ENCODE measurements around the gene NDUFAF2. TPM values are rescaled to one million over a fixed set of nuclear protein-coding genes. Genes with fewer than 3 reads are reported as not detected.

Gene NDUFAF2
- polyA plus RNA-seq, 1 experiment = 42.0 TPM

- no peak overlapping the region for H3K27ac ChIP-seq (ENCODE audit: low read depth, low read length)
- TF ChIP-seq, protein P1, sequence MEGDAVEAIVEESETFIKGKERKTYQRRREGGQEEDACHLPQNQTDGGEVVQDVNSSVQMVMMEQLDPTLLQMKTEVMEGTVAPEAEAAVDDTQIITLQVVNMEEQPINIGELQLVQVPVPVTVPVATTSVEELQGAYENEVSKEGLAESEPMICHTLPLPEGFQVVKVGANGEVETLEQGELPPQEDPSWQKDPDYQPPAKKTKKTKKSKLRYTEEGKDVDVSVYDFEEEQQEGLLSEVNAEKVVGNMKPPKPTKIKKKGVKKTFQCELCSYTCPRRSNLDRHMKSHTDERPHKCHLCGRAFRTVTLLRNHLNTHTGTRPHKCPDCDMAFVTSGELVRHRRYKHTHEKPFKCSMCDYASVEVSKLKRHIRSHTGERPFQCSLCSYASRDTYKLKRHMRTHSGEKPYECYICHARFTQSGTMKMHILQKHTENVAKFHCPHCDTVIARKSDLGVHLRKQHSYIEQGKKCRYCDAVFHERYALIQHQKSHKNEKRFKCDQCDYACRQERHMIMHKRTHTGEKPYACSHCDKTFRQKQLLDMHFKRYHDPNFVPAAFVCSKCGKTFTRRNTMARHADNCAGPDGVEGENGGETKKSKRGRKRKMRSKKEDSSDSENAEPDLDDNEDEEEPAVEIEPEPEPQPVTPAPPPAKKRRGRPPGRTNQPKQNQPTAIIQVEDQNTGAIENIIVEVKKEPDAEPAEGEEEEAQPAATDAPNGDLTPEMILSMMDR (IDR thresholded peaks at IDR 0.05; ENCODE audit: low read depth, low read length) = no peak
- ChIA-PET CTCF (interaction anchor here (1.2 kb wide), 1 partner anchor 35 kb away, joined by 3 read pairs; no protein-coding TSS in a partner anchor), POLR2A (interaction anchor here (0.6 kb wide), 1 partner anchor 16 kb away, joined by 4 read pairs; no protein-coding TSS in a partner anchor)
- H3K4me3 ChIP-seq (ENCODE audit: low read depth, low read length) = no peak overlapping the region
- no peak for DNase-seq (ENCODE audit: low read depth, low spot score)
- no peaks in the 10 kb centered on the region for H3K27me3 ChIP-seq (ENCODE audit: control insufficient read depth, insufficient read depth, low read length)
- peaks cover 17% of the 10 kb centered on the region for H3K9me3 ChIP-seq (ENCODE audit: control insufficient read depth, insufficient read depth, low read length)
Observed at GRCh38 chr5:60993875-60994571, 49.0 kb downstream of the NDUFAF2 start.

- ChIA-PET CTCF (interaction anchor here (0.7 kb wide), 1 partner anchor 35 kb away, joined by 4 read pairs; no protein-coding TSS in a partner anchor), POLR2A (no interaction called here)
- H3K9me3 ChIP-seq (ENCODE audit: control insufficient read depth, insufficient read depth, low read length) = peaks cover 17% of the 10 kb centered on the region
- H3K27me3 ChIP-seq (ENCODE audit: control insufficient read depth, insufficient read depth, low read length) = no peaks in the 10 kb centered on the region
- no peak for DNase-seq (ENCODE audit: low read depth, low spot score)
- H3K4me3 ChIP-seq (ENCODE audit: low read depth, low read length) = no peak overlapping the region
- no peak overlapping the region for H3K27ac ChIP-seq (ENCODE audit: low read depth, low read length)
- TF ChIP-seq, protein P1 (IDR thresholded peaks at IDR 0.05; ENCODE audit: low read depth, low read length) = no peak
Observed at GRCh38 chr5:60996368-60996767, 51.4 kb downstream of the NDUFAF2 start.

DNA sequence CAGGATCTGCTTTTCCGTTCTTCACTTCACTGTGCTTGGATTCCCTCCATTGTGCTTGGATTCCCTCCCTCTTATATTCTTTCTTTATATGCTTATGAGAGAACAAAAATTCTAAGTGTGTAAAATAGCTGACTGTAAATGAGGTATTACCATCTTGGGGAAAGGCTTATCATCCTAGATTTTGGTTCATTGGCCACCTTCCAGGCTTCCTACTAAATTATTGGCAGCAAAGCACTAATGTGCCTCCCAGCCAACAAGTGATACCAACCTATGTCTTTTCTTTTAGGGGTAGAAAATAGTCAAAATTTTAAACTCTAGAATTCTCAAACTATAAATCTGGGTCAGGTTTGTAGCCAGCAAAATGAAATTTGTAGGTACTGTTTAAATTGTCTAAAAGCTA lies 52.7 kb downstream of the NDUFAF2 start:
- TF ChIP-seq, protein P1 (IDR thresholded peaks at IDR 0.05; ENCODE audit: low read depth, low read length) = no peak
- POLR2A ChIA-PET = no interaction called here
- Histone ChIP-seq H3K27ac (ENCODE audit: low read depth, low read length) (no peak overlapping the region), H3K27me3 (ENCODE audit: control insufficient read depth, insufficient read depth, low read length) (no peaks in the 10 kb centered on the region), H3K9me3 (ENCODE audit: control insufficient read depth, insufficient read depth, low read length) (peaks cover 17% of the 10 kb centered on the region), H3K4me3 (ENCODE audit: low read depth, low read length) (no peak overlapping the region)
- DNase-seq (ENCODE audit: low read depth, low spot score) = no peak
- CTCF ChIA-PET = interaction anchor here (0.6 kb wide), 1 partner anchor 754 kb away, joined by 3 read pairs; no protein-coding TSS in a partner anchor

GRCh38 chr5:61000887-61001286 lies 55.9 kb downstream of the NDUFAF2 start:
- ChIA-PET POLR2A (no interaction called here), CTCF (no interaction called here)
- TF ChIP-seq, protein P1 (IDR thresholded peaks at IDR 0.05; ENCODE audit: low read depth, low read length) = no peak

DNA sequence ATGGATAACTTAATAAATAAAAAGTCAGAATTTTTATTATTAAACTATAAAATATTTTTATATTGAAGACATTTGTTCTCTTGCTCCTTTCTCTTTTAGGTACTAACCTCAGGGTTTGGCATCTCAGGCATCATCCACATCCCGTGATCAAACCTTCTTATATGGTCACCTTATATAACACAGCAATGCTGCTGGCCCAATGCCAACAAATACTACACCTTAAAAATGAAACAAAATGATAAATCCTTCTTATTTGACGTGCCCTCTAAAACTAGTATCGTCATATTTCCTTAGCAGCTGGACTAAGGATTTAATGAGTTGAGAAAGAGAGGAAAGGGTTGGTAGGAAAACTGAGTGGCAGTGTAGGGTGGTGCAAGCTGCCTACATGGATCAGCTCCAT lies 56.6 kb downstream of the NDUFAF2 start:
- POLR2A ChIA-PET = no interaction called here
- CTCF ChIA-PET = no interaction called here
- H3K4me3 ChIP-seq (ENCODE audit: low read depth, low read length) = no peak overlapping the region
- no peak for DNase-seq (ENCODE audit: low read depth, low spot score)
- TF ChIP-seq, protein P1 (IDR thresholded peaks at IDR 0.05; ENCODE audit: low read depth, low read length) = no peak
- no peaks in the 10 kb centered on the region for H3K9me3 ChIP-seq (ENCODE audit: control insufficient read depth, insufficient read depth, low read length)
- no peaks in the 10 kb centered on the region for H3K27me3 ChIP-seq (ENCODE audit: control insufficient read depth, insufficient read depth, low read length)
- H3K27ac ChIP-seq (ENCODE audit: low read depth, low read length) = no peak overlapping the region

More at GRCh38 chr5:61000887-61001286, 55.9 kb downstream of the NDUFAF2 start:
- Histone ChIP-seq H3K4me3 (ENCODE audit: low read depth, low read length) (no peak overlapping the region), H3K27me3 (ENCODE audit: control insufficient read depth, insufficient read depth, low read length) (no peaks in the 10 kb centered on the region), H3K27ac (ENCODE audit: low read depth, low read length) (no peak overlapping the region), H3K9me3 (ENCODE audit: control insufficient read depth, insufficient read depth, low read length) (no peaks in the 10 kb centered on the region)
- DNase-seq (ENCODE audit: low read depth, low spot score) = no peak

Data from AG04450 (cell line).